ENCODE results near the gene TGFBR3L.
"Not testable (repeated sequence)": the region's sequence is repeated elsewhere in the genome, so short reads cannot be mapped to it uniquely, and the experiment has no call there.

TGFBR3L gene

GRCh38 chr19:7881910-7882309, 32.7 kb upstream of the TGFBR3L start:
- no peak for DNase-seq

- no peak for DNase-seq
Measured at GRCh38 chr19:7883105-7883504, 31.5 kb upstream of the TGFBR3L start.

- DNase-seq, result no peak
Measured at GRCh38 chr19:7883796-7884570, 30.6 kb upstream of the TGFBR3L start.

GRCh38 chr19:7885818-7886217, 28.8 kb upstream of the TGFBR3L start:
- no peak for DNase-seq

GRCh38 chr19:7887408-7888144, 27.1 kb upstream of the TGFBR3L start:
- DNase-seq, result no peak

- DNase-seq, result no peak
Measured at GRCh38 chr19:7888145-7888825, 26.3 kb upstream of the TGFBR3L start, which contains the start of gene LRRC8E. LRRC8E (plus strand) TSS chr19:7888510; CDS start chr19:7895604, 7,094 bp downstream.

GRCh38 chr19:7888826-7889217, 25.8 kb upstream of the TGFBR3L start:
- no peak for DNase-seq

- not testable (repeated sequence) for DNase-seq
Measured at GRCh38 chr19:7893362-7894101, 21.1 kb upstream of the TGFBR3L start.

- DNase-seq, result no peak
Measured at GRCh38 chr19:7894612-7895309, 19.9 kb upstream of the TGFBR3L start.

- DNase-seq, result no peak
Measured at GRCh38 chr19:7895565-7895964, 19.1 kb upstream of the TGFBR3L start.

- DNase-seq, result no peak
Measured at GRCh38 chr19:7897292-7897691, 17.3 kb upstream of the TGFBR3L start.

- DNase-seq, result no peak
Measured at GRCh38 chr19:7898967-7899366, 15.7 kb upstream of the TGFBR3L start.

- DNase-seq, result no peak
Measured at GRCh38 chr19:7899751-7900378, 14.8 kb upstream of the TGFBR3L start.

- no peak for DNase-seq
Measured at GRCh38 chr19:7900401-7900870, 14.2 kb upstream of the TGFBR3L start.

- DNase-seq, result no peak
Measured at GRCh38 chr19:7900931-7901330, 13.7 kb upstream of the TGFBR3L start.

- no peak for DNase-seq
Measured at GRCh38 chr19:7901337-7901736, 13.3 kb upstream of the TGFBR3L start.

- no peak for DNase-seq
Measured at GRCh38 chr19:7902796-7903243, 11.8 kb upstream of the TGFBR3L start.

- DNase-seq, result peak; percentile 99
Measured at GRCh38 chr19:7903244-7904073, 11.2 kb upstream of the TGFBR3L start, which contains the start of gene MAP2K7. MAP2K7 (plus strand) TSS chr19:7903877; CDS start chr19:7903945, 68 bp downstream.

- DNase-seq, result no peak
Measured at GRCh38 chr19:7904074-7905020, 10.3 kb upstream of the TGFBR3L start.

Data from KG1 (cell line).